Skeletal muscle satellite cell (primary cell): ENCODE data around the gene AQR. TPM values are rescaled to one million over a fixed set of nuclear protein-coding genes. Genes with fewer than 3 reads are reported as not detected.
A peak's percentile ranks its signal among the peaks of the same experiment; 100 is the strongest.

Experiments used
- H3K27me3 ChIP-seq: 2 replicates; pipeline ENCODE4 v1.7.0; 2013; ENCODE audit warnings: low read length; ENCODE audit not compliant: control insufficient read depth, insufficient read depth
- H3K36me3 ChIP-seq: 2 replicates; pipeline ENCODE4 v1.7.0; 2013; ENCODE audit warnings: mild to moderate bottlenecking, control low read depth, low read length; ENCODE audit not compliant: insufficient read depth
- H3K4me1 ChIP-seq: 2 replicates; pipeline ENCODE4 v1.7.0; 2013; ENCODE audit warnings: low read length; ENCODE audit not compliant: control insufficient read depth, insufficient read depth
- H3K4me2 ChIP-seq: 2 replicates; pipeline ENCODE4 v1.7.0; 2013; ENCODE audit warnings: mild to moderate bottlenecking, low read length
- H3K4me3 ChIP-seq: 2 replicates; pipeline ENCODE4 v1.7.0; 2013; ENCODE audit warnings: low read length
- H3K9ac ChIP-seq: 2 replicates; pipeline ENCODE4 v1.7.0; 2013; ENCODE audit warnings: mild to moderate bottlenecking, low read depth, low read length, moderate library complexity
- H3K9me3 ChIP-seq: replicated peaks from 2 replicates; pipeline ENCODE4 v1.7.0; 2013; ENCODE audit warnings: mild to moderate bottlenecking, control low read depth, low read length
- total RNA-seq: library from RNA; depleted of rRNA; stranded (reverse); fragments of >200 nt; gene quantifications from 2 replicates; pipeline ENCODE4 v1.2.3, GENCODE V29; 2012; rRNA removed

The AQR gene
- 21.0 and 24.8 TPM in 2 replicates for total RNA-seq

GRCh38 chr15:34969340-34970097 is at the start of gene AQR:
TSS of gene AQR (minus strand) at chr15:34969742. CDS start at chr15:34969613, 129 bp downstream.
- H3K4me1 ChIP-seq: peaks cover 5% of the 10 kb centered on the region
- peak within 1 kb of the TSS; percentile 99 for H3K4me3 ChIP-seq
- H3K9ac ChIP-seq: peak within 1 kb of the TSS; percentile 97
- H3K36me3 ChIP-seq: peaks cover 4% of the 10 kb centered on the region
- no peaks in the 10 kb centered on the region for H3K9me3 ChIP-seq
- no peaks in the 10 kb centered on the region for H3K27me3 ChIP-seq
- H3K4me2 ChIP-seq: peak within 1 kb of the TSS; percentile 95

GRCh38 chr15:35014241-35014640 is 44.7 kb upstream of the AQR start:
- H3K4me3 ChIP-seq: no peak overlapping the region
- H3K27me3 ChIP-seq: no peaks in the 10 kb centered on the region
- H3K9me3 ChIP-seq: no peaks in the 10 kb centered on the region
- no peak overlapping the region for H3K9ac ChIP-seq
- no peaks in the 10 kb centered on the region for H3K36me3 ChIP-seq
- peaks cover 6% of the 10 kb centered on the region for H3K4me1 ChIP-seq
- no peak overlapping the region for H3K4me2 ChIP-seq

- H3K4me3 ChIP-seq: no peak overlapping the region
- H3K4me1 ChIP-seq: peaks cover 6% of the 10 kb centered on the region
Observed at GRCh38 chr15:35013370-35013769, 43.8 kb upstream of the AQR start.

GRCh38 chr15:35007397-35007796 is 37.9 kb upstream of the AQR start:
- H3K4me2 ChIP-seq: no peak overlapping the region
- H3K9me3 ChIP-seq: no peaks in the 10 kb centered on the region
- H3K9ac ChIP-seq: no peak overlapping the region
- H3K27me3 ChIP-seq: no peaks in the 10 kb centered on the region
- H3K4me3 ChIP-seq: no peak overlapping the region
- H3K4me1 ChIP-seq: no peaks in the 10 kb centered on the region
- H3K36me3 ChIP-seq: no peaks in the 10 kb centered on the region

More at GRCh38 chr15:35013370-35013769, 43.8 kb upstream of the AQR start:
- no peaks in the 10 kb centered on the region for H3K36me3 ChIP-seq
- H3K27me3 ChIP-seq: no peaks in the 10 kb centered on the region
- no peaks in the 10 kb centered on the region for H3K9me3 ChIP-seq
- no peak overlapping the region for H3K4me2 ChIP-seq
- H3K9ac ChIP-seq: no peak overlapping the region

GRCh38 chr15:35005933-35006332 is 36.4 kb upstream of the AQR start:
- no peak overlapping the region for H3K4me2 ChIP-seq
- H3K9ac ChIP-seq: no peak overlapping the region
- no peaks in the 10 kb centered on the region for H3K27me3 ChIP-seq
- H3K4me1 ChIP-seq: no peaks in the 10 kb centered on the region
- H3K9me3 ChIP-seq: no peaks in the 10 kb centered on the region
- H3K4me3 ChIP-seq: no peak overlapping the region
- no peaks in the 10 kb centered on the region for H3K36me3 ChIP-seq

GRCh38 chr15:35003928-35004327 is 34.4 kb upstream of the AQR start:
- Histone ChIP-seq H3K9ac (no peak overlapping the region), H3K4me3 (no peak overlapping the region), H3K4me2 (no peak overlapping the region), H3K36me3 (no peaks in the 10 kb centered on the region), H3K9me3 (no peaks in the 10 kb centered on the region), H3K27me3 (no peaks in the 10 kb centered on the region), H3K4me1 (peaks cover 6% of the 10 kb centered on the region)

- no peaks in the 10 kb centered on the region for H3K9me3 ChIP-seq
- H3K4me1 ChIP-seq: peaks cover 6% of the 10 kb centered on the region
- H3K4me3 ChIP-seq: no peak overlapping the region
- H3K9ac ChIP-seq: no peak overlapping the region
- no peaks in the 10 kb centered on the region for H3K27me3 ChIP-seq
- no peaks in the 10 kb centered on the region for H3K36me3 ChIP-seq
- no peak overlapping the region for H3K4me2 ChIP-seq
Observed at GRCh38 chr15:35000511-35000910, 31.0 kb upstream of the AQR start.

GRCh38 chr15:34999906-35000305 is 30.4 kb upstream of the AQR start:
- H3K4me2 ChIP-seq: no peak overlapping the region
- no peaks in the 10 kb centered on the region for H3K36me3 ChIP-seq
- peaks cover 6% of the 10 kb centered on the region for H3K4me1 ChIP-seq
- H3K4me3 ChIP-seq: no peak overlapping the region
- no peaks in the 10 kb centered on the region for H3K27me3 ChIP-seq
- H3K9me3 ChIP-seq: no peaks in the 10 kb centered on the region
- H3K9ac ChIP-seq: no peak overlapping the region

- Histone ChIP-seq H3K9me3 (no peaks in the 10 kb centered on the region), H3K9ac (no peak overlapping the region), H3K4me3 (no peak overlapping the region), H3K36me3 (no peaks in the 10 kb centered on the region), H3K4me2 (no peak overlapping the region), H3K4me1 (peaks cover 3% of the 10 kb centered on the region), H3K27me3 (no peaks in the 10 kb centered on the region)
Observed at GRCh38 chr15:34994925-34995324, 25.4 kb upstream of the AQR start.

GRCh38 chr15:34993877-34994276 is 24.3 kb upstream of the AQR start:
- Histone ChIP-seq H3K27me3 (no peaks in the 10 kb centered on the region), H3K4me1 (peaks cover 3% of the 10 kb centered on the region), H3K4me2 (no peak overlapping the region), H3K9me3 (no peaks in the 10 kb centered on the region), H3K4me3 (no peak overlapping the region), H3K9ac (no peak overlapping the region), H3K36me3 (no peaks in the 10 kb centered on the region)

- Histone ChIP-seq H3K27me3 (no peaks in the 10 kb centered on the region), H3K36me3 (no peaks in the 10 kb centered on the region), H3K9ac (no peak overlapping the region), H3K4me1 (peaks cover 5% of the 10 kb centered on the region), H3K9me3 (no peaks in the 10 kb centered on the region), H3K4me3 (no peak overlapping the region), H3K4me2 (no peak overlapping the region)
Observed at GRCh38 chr15:34993412-34993811, 23.9 kb upstream of the AQR start.
